ENCODE data around the gene FXYD7. TPM values are rescaled to one million over a fixed set of nuclear protein-coding genes. Genes with fewer than 3 reads are reported as not detected.
"Not testable (repeated sequence)": the region's sequence is repeated elsewhere in the genome, so short reads cannot be mapped to it uniquely, and the experiment has no call there.

Gene FXYD7
- total and polyA plus RNA-seq, 8 donors = 0.23 to 0.61 TPM; not detected in 6

DNA sequence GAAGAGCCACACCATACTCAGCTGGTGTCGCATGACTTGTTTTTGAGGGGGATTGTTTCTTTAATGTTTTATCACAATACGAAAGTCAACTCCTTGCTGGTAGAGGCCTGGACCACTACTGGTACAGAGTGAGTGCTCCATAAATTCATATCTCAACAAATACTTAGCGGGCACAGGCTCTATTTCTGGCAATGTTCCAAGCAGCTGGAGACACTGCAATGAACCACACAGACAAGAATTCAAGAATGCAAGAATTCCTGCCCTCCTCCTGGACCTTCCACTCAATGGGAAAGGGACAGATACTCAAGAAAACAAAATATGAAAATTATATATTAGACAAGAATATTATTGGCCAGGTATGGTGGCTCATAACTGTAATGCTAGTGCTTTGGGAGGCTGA, 6.4 kb downstream of the FXYD7 start:
- TF ChIP-seq, protein P1, sequence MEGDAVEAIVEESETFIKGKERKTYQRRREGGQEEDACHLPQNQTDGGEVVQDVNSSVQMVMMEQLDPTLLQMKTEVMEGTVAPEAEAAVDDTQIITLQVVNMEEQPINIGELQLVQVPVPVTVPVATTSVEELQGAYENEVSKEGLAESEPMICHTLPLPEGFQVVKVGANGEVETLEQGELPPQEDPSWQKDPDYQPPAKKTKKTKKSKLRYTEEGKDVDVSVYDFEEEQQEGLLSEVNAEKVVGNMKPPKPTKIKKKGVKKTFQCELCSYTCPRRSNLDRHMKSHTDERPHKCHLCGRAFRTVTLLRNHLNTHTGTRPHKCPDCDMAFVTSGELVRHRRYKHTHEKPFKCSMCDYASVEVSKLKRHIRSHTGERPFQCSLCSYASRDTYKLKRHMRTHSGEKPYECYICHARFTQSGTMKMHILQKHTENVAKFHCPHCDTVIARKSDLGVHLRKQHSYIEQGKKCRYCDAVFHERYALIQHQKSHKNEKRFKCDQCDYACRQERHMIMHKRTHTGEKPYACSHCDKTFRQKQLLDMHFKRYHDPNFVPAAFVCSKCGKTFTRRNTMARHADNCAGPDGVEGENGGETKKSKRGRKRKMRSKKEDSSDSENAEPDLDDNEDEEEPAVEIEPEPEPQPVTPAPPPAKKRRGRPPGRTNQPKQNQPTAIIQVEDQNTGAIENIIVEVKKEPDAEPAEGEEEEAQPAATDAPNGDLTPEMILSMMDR (IDR thresholded peaks at IDR 0.05) = no peak
- FAIRE-seq = no peak

DNA sequence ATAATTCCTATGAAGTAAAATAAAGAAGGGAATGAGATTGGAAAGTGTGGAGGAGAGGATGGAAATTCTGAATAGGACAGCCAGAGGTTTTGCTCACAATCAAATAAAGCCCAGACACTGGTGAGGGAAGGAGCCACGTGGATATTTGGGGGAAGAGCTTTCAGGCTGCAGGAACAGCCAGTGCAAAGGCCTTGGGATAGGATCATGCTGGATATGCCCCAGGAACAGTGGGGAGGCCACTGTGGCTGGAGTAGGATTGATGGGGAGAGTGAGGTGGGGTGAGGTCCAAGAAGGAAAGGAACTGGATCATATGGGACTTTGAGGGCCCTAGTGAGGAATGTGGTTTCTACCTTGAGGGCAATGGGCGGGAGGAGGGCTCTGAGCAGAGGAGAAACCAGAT, 7.4 kb downstream of the FXYD7 start:
- no peaks in the 10 kb centered on the region for H3K4me1 ChIP-seq
- no peaks in the 10 kb centered on the region for H3K36me3 ChIP-seq
- H3K27ac ChIP-seq = no peak overlapping the region
- peaks cover 0 to 11% (median 0%) of the 10 kb centered on the region in 4 donors for H3K27me3 ChIP-seq
- no peak overlapping the region for H3K4me3 ChIP-seq
- no peaks in the 10 kb centered on the region for H3K9me3 ChIP-seq
- intact Hi-C loops (cut with DNase I) = loop anchor here in 1 of 3 donors (5.0 kb wide), 1 partner anchor 117 kb away; the partner anchor contains the start of gene USF2
- 56% methylated on average over 2 of the region's 2 CpGs for WGBS, 2 donors
- TF ChIP-seq, protein P1 (IDR thresholded peaks at IDR 0.05) = no peak
- no peak for FAIRE-seq
- ATAC-seq = no peak
- DNase-seq = no peak

More for the DNA sequence above, 6.4 kb downstream of the FXYD7 start:
- no peak for DNase-seq
- peaks cover 0 to 6% (median 0%) of the 10 kb centered on the region in 4 donors for H3K27me3 ChIP-seq
- H3K4me1 ChIP-seq = no peaks in the 10 kb centered on the region
- H3K9me3 ChIP-seq = no peaks in the 10 kb centered on the region
- H3K4me3 ChIP-seq = no peak overlapping the region
- intact Hi-C loops (cut with DNase I) = no loop called here
- no peak overlapping the region for H3K27ac ChIP-seq
- H3K36me3 ChIP-seq = no peaks in the 10 kb centered on the region
- WGBS, 2 donors = 84 to 91% methylated on average over 3 of the region's 3 CpGs
- no peak for ATAC-seq

DNA sequence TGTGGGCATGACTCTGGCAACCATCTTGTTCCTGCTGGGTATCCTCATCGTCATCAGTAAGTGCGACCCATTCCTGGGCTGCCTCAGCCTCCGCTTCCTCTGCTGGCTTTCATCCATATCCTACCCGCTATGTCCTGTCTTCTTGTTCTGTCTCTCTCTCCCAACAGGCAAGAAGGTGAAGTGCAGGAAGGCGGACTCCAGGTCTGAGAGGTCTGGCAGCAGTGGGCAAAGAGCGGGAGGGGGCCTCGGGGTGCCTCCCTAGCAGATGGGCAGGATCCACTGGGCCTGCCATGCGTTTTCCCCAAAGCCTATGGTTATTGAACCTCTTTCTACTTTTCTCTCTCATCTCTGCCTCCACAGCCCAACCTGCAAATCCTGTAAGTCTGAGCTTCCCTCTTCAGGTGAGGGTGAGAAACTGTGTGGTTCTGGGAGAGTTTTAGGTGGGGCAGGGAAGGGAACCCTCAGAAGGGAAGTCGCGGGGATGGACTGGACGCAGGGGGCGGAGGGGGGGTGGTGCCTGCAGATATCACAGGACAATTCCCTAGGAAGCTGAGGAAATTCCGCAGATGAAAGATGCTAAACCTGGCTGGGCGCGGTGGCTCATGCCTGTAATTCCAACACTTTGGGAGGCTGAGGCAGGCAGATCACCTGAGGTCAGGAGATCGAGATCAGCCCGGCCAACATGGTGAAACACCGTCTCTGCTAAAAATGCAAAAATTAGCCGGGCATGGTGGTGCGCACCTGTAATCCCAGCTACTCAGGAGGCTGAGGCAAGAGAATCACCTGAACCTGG, 8.4 kb downstream of the FXYD7 start:
- FAIRE-seq = no peak
- Histone ChIP-seq H3K9me3 (no peaks in the 10 kb centered on the region), H3K27me3 (peaks cover 0 to 11% (median 0%) of the 10 kb centered on the region in 4 donors), H3K4me3 (no peak overlapping the region), H3K4me1 (no peaks in the 10 kb centered on the region), H3K36me3 (no peaks in the 10 kb centered on the region), H3K27ac (no peak overlapping the region)
- DNase-seq = no peak
- intact Hi-C loops (cut with DNase I) = loop anchor here in 1 of 3 donors (5.0 kb wide), 1 partner anchor 116 kb away; the partner anchor contains the start of gene USF2
- 74 to 78% methylated on average over 20 of the region's 20 CpGs for WGBS, 2 donors
- ATAC-seq = no peak
- TF ChIP-seq, protein P1 (IDR thresholded peaks at IDR 0.05) = no peak

DNA sequence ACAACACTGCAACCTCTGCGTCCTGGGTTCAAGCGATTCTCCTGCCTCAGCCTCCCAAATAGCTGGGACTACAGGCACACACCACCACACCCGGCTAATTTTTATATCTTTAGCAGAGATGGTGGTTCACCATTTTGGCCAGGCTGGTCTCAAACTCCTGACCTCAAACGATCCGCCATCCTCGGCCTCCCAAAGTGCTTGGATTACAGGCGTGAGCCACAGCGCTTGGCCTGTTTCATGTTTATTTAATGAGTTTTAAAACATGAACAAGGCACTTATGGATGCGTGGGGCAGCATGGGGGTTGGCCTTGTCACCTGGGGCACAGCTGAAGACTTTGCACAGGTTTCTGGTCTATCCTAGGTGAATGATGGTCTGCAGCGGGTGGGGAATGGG, 10.1 kb downstream of the FXYD7 start:
- H3K27me3 ChIP-seq = peaks cover 0 to 11% (median 0%) of the 10 kb centered on the region in 4 donors
- not testable (repeated sequence) for H3K4me3 ChIP-seq, H3K4me1 ChIP-seq, H3K36me3 ChIP-seq, DNase-seq, ATAC-seq, H3K9me3 ChIP-seq, H3K27ac ChIP-seq, FAIRE-seq
- intact Hi-C loops (cut with DNase I) = loop anchor here in 1 of 3 donors (5.0 kb wide), 1 partner anchor 114 kb away; the partner anchor contains the start of gene USF2
- 52 to 54% methylated on average over 10 of the region's 10 CpGs for WGBS, 2 donors

DNA sequence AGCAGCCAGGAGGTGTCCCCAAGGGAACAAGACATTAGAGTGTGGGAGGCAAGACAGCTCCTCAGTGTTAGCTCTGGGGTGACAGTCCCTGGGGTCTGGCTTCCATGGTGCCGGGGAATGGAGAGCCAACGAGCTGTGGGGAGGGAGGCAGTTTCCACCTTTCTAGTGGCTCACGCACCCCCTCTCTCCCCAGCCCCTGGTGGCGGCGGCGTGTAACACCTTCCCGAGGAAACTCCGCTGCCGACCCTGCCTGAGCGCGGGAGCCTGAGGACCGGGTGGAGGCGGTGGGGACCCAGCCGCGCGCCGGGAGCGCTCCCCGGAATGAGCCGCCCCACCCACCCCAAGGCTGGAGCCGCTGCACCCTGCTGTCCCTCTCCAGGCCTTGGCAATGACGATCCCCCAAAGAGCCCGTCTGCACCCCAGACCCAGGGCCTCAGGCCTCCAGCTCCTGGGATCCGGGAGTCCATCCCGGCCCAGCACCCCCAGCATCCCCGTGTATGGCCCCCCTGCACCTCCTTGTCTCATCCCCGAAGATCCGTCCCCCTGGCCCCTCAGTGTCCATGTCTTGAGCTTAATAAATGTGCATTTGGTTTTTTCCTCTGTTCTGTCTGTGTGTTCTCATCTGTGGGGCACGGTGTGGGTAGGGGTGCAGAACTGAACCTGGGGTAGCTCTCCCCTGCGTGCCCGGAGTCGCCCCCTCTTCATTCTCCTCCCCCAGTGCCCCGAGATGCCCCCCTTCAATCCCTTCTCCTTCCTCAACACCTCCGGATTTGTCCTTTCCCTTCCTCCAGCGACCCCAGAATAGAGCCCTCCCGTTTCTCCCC, 10.9 kb downstream of the FXYD7 start:
- 1 to 2% methylated on average over 21 to 35 of the region's 36 CpGs for WGBS, 2 donors
- Histone ChIP-seq H3K36me3 (no peaks in the 10 kb centered on the region), H3K9me3 (no peaks in the 10 kb centered on the region), H3K27me3 (peaks cover 0 to 11% (median 0%) of the 10 kb centered on the region in 4 donors), H3K4me3 (peak overlapping the region; percentile 5 to 58 (median 40)), H3K27ac (no peak overlapping the region), H3K4me1 (no peaks in the 10 kb centered on the region)
- intact Hi-C loops (cut with DNase I) = loop anchor here in 1 of 3 donors (5.0 kb wide), 1 partner anchor 113 kb away; the partner anchor contains the start of gene USF2
- ATAC-seq (peak; percentile 51 to 73 (median 68)), DNase-seq (peak in 4 of 6 donors; percentile 20 to 78 (median 48)), FAIRE-seq (no peak)
- TF ChIP-seq, protein P1 (IDR thresholded peaks at IDR 0.05) = peak; percentile 21 to 40 (median 33)
